Stomach (tissue), 4 donors: Measurements from ENCODE around the gene CRADD.
"Not testable (repeated sequence)": the region's sequence is repeated elsewhere in the genome, so short reads cannot be mapped to it uniquely, and the experiment has no call there.

Source experiments
- CTCF ChIP-seq, 7 experiments: fragments of 450-650 bp in 4 of 7; fragments of 200-600 bp in 3 of 7; sonication (generic) in 3 of 7; IDR thresholded peaks; one replicate each; pipeline ENCODE4 v1.5.1; 2016 to 2019; ENCODE audit warnings: antibody characterized with exemption in 7 of 7, control low read depth in 2 of 7, mild to moderate bottlenecking in 1 of 7
- EP300 ChIP-seq: sonication (generic); formaldehyde crosslinking; IDR thresholded peaks from one replicate; pipeline ENCODE4 v1.6.1; 2017; ENCODE audit warnings: antibody characterized with exemption
- POLR2A ChIP-seq, 4 donors: fragments of 450-650 bp; IDR thresholded peaks; one replicate each; pipeline ENCODE4 v1.6.1; 2016; ENCODE audit warnings: antibody characterized with exemption in 4 of 4, control low read depth in 2 of 4, mild to moderate bottlenecking in 1 of 4, moderate library complexity in 1 of 4
- POLR2AphosphoS5 ChIP-seq, 3 donors: sonication (generic); formaldehyde crosslinking; IDR thresholded peaks; one replicate each; pipeline ENCODE4 v1.6.1; 2016; ENCODE audit warnings: antibody characterized with exemption in 3 of 3

GRCh38 chr12:93780886-93781285, 103.7 kb downstream of the CRADD start:
- TF ChIP-seq CTCF (IDR thresholded peaks at IDR 0.05); EP300; POLR2AphosphoS5 (IDR thresholded peaks at IDR 0.05); POLR2A (IDR thresholded peaks at IDR 0.05): not testable (repeated sequence)
